IMR-90 (cell line): ENCODE data around the gene URB2. TPM values are rescaled to one million over a fixed set of nuclear protein-coding genes. Genes with fewer than 3 reads are reported as not detected.

Experiments
- ATAC-seq: fragments of 200-7000 bp; cut with Tn5 transposase; 2 replicates; pipeline ENCODE4 v1.9.1; 2020; ENCODE audit warnings: low read depth, mild to moderate bottlenecking, moderate library complexity
- BruUV-seq: library from RNA; stranded (reverse); fragments of 400-500 nt; replicated peaks from 2 replicates; lab custom pipeline; 2021; lab: Mats Ljungman, UMichigan
- CTCF ChIA-PET: fragments of 300-600 bp; formaldehyde crosslinking; extraction: SDS; loops from one replicate; lab custom pipeline; 2021; ENCODE audit warnings: antibody characterized with exemption; lab: Yijun Ruan, JAX
- POLR2A ChIA-PET: fragments of 300-600 bp; sonication (Branson Sonifier 250); formaldehyde crosslinking; loops from one replicate; lab custom pipeline; 2022; ENCODE audit warnings: antibody characterized with exemption; ENCODE audit not compliant: unreplicated experiment; lab: Charles Lee
- DNase-seq: peaks from one replicate; pipeline ENCODE4 v3.0.0; 2013
- H2AFZ ChIP-seq: replicated peaks from 2 replicates; pipeline ENCODE3; 2013; ENCODE audit warnings: low read length, mild to moderate bottlenecking; ENCODE audit not compliant: poor library complexity
- H2AK5ac ChIP-seq: 2 replicates; pipeline ENCODE4 v1.6.1; 2013; ENCODE audit warnings: low read depth, low read length, inconsistent platforms
- H2AK9ac ChIP-seq: replicated peaks from 2 replicates; pipeline ENCODE3; 2013; ENCODE audit warnings: mild to moderate bottlenecking, low read depth, low read length, moderate library complexity; ENCODE audit not compliant: poor library complexity
- H2BK120ac ChIP-seq: 2 replicates; pipeline ENCODE4 v1.6.1; 2013; ENCODE audit warnings: low read depth, low read length, inconsistent platforms
- H2BK15ac ChIP-seq: 3 replicates; pipeline ENCODE4 v1.6.1; 2013; ENCODE audit warnings: low read depth, low read length, inconsistent platforms
- H2BK20ac ChIP-seq: 2 replicates; pipeline ENCODE4 v1.6.1; 2013; ENCODE audit warnings: low read depth, mild to moderate bottlenecking, inconsistent platforms, low read length, moderate library complexity
- H2BK5ac ChIP-seq: 2 replicates; pipeline ENCODE4 v1.6.1; 2013; ENCODE audit warnings: mild to moderate bottlenecking, low read depth, low read length, inconsistent platforms; ENCODE audit not compliant: poor library complexity, severe bottlenecking
- H3K14ac ChIP-seq: replicated peaks from 2 replicates; pipeline ENCODE4 v1.6.1; 2013; ENCODE audit warnings: low read depth, low read length, inconsistent platforms
- H3K18ac ChIP-seq: 2 replicates; pipeline ENCODE4 v1.6.1; 2013; ENCODE audit warnings: low read depth, low read length, control low read depth
- H3K23ac ChIP-seq: 2 replicates; pipeline ENCODE4 v1.6.1; 2013; ENCODE audit warnings: low read depth, low read length, inconsistent platforms
- H3K27ac ChIP-seq: 2 replicates; pipeline ENCODE4 v1.5.1; 2013; ENCODE audit warnings: mild to moderate bottlenecking, control low read depth, low read length; ENCODE audit not compliant: insufficient read depth
- H3K27me3 ChIP-seq: 2 replicates; pipeline ENCODE4 v1.6.1; 2013; ENCODE audit warnings: low read length; ENCODE audit not compliant: control insufficient read depth, insufficient read depth
- H3K36me3 ChIP-seq: 2 replicates; pipeline ENCODE4 v1.6.1; 2013; ENCODE audit warnings: low read length, mixed read lengths; ENCODE audit not compliant: control insufficient read depth, insufficient read depth
- H3K4ac ChIP-seq: 2 replicates; pipeline ENCODE4 v1.6.1; 2013; ENCODE audit warnings: low read depth, low read length, inconsistent platforms
- H3K4me1 ChIP-seq: 2 replicates; pipeline ENCODE4 v1.6.1; 2013; ENCODE audit warnings: low read length, mixed read lengths; ENCODE audit not compliant: control insufficient read depth, insufficient read depth
- H3K4me2 ChIP-seq: 2 replicates; pipeline ENCODE4 v1.6.1; 2013; ENCODE audit warnings: low read depth, mild to moderate bottlenecking, control low read depth, low read length, moderate library complexity
- H3K4me3 ChIP-seq: 2 replicates; pipeline ENCODE4 v1.5.1; 2013; ENCODE audit warnings: low read depth, mild to moderate bottlenecking, control low read depth, low read length, moderate library complexity; ENCODE audit not compliant: insufficient read depth
- H3K56ac ChIP-seq: 2 replicates; pipeline ENCODE4 v1.6.1; 2013; ENCODE audit warnings: low read length, inconsistent platforms; ENCODE audit not compliant: insufficient read depth; ENCODE audit errors: extremely low read depth
- H3K79me1 ChIP-seq, 2 experiments: 2 replicates each; pipeline ENCODE4 v1.6.1; 2013; ENCODE audit warnings: low read length in 2 of 2, inconsistent platforms in 1 of 2, low read depth in 1 of 2
- H3K9ac ChIP-seq: 2 replicates; pipeline ENCODE4 v1.6.1; 2013; ENCODE audit warnings: low read depth, low read length, control low read depth
- H3K9me1 ChIP-seq: 2 replicates; pipeline ENCODE4 v1.6.1; 2013; ENCODE audit warnings: low read length, inconsistent platforms; ENCODE audit not compliant: insufficient read depth
- H3K9me3 ChIP-seq: 2 replicates; pipeline ENCODE4 v1.6.1; 2013; ENCODE audit warnings: low read length; ENCODE audit not compliant: control insufficient read depth, insufficient read depth
- H4K20me1 ChIP-seq: 2 replicates; pipeline ENCODE4 v1.6.1; 2013; ENCODE audit warnings: low read length, inconsistent platforms; ENCODE audit not compliant: insufficient read depth
- H4K5ac ChIP-seq: 2 replicates; pipeline ENCODE4 v1.6.1; 2013; ENCODE audit warnings: mild to moderate bottlenecking, low read depth, low read length, control low read depth
- H4K8ac ChIP-seq, 2 experiments: 2 replicates each; pipeline ENCODE4 v1.6.1; 2013; ENCODE audit warnings: low read depth in 2 of 2, low read length in 2 of 2, control low read depth in 1 of 2, inconsistent platforms in 1 of 2
- H4K91ac ChIP-seq: 2 replicates; pipeline ENCODE4 v1.6.1; 2013; ENCODE audit warnings: low read depth, low read length, inconsistent platforms; ENCODE audit not compliant: insufficient read depth
- BHLHE40 ChIP-seq: fragments of 150-350 bp; IDR thresholded peaks from 2 replicates; pipeline ENCODE4 v1.6.1; 2016; ENCODE audit warnings: mild to moderate bottlenecking, low read depth, low read length
- CEBPB ChIP-seq: IDR thresholded peaks from 2 replicates; pipeline ENCODE4 v1.6.1; 2012; ENCODE audit warnings: low read depth, low read length, improper control_type of control experiment
- CHD1 ChIP-seq: IDR thresholded peaks from 2 replicates; pipeline ENCODE4 v1.6.1; 2012; ENCODE audit warnings: low read depth, low read length, improper control_type of control experiment
- RFX5 ChIP-seq: IDR thresholded peaks from 2 replicates; pipeline ENCODE4 v1.8.0; 2012; ENCODE audit warnings: low read depth, mild to moderate bottlenecking, low read length, moderate library complexity
- WGBS, 2 experiments: methylation state at CpG; one replicate each; pipeline versions ENCODE4 v1.1.5 to v1.1.7; 2013; ENCODE audit warnings: missing lambda C conversion rate in 2 of 2; ENCODE audit not compliant: insufficient read length in 1 of 2; ENCODE audit errors: extremely low coverage in 2 of 2; 5-methylcytosine and 5-hydroxymethylcytosine counted together
- dilution Hi-C: fragments of 300-500 bp; cut with HindIII; formaldehyde crosslinking; loops from one replicate; pipeline ENCODE4 v1.14.3; 2018; ENCODE audit warnings: low sequenced_read_pairs; ENCODE audit not compliant: unreplicated experiment
- in situ Hi-C: fragments of 300-500 bp; cut with MboI; formaldehyde crosslinking; loops from 3 replicates; pipeline ENCODE4 v1.14.3; 2019; ENCODE audit warnings: low sequenced_read_pairs, inconsistent platforms, mixed read lengths
- intact Hi-C: fragments of 100-400 bp; cut with micrococcal nuclease; formaldehyde crosslinking; loops from 2 replicates; pipeline ENCODE4 v1.10.0; 2022
- polyA plus RNA-seq, 3 experiments: library from polyadenylated mRNA; depleted of rRNA; stranded (reverse); fragments of >200 nt; gene quantifications; 2 replicates each; pipeline ENCODE4 v1.2.3, GENCODE V29; 2012; ENCODE audit warnings: low replicate concordance in 1 of 3
- total RNA-seq: library from RNA; depleted of rRNA; stranded (reverse); fragments of >200 nt; gene quantifications from 2 replicates; pipeline ENCODE4 v1.2.3, GENCODE V29; 2012

The URB2 gene
- total and polyA plus RNA-seq, 2 of the 4 experiments (the other 2 are of a cell fraction): 5.9 to 15.4 TPM

- H2AK5ac ChIP-seq: no peak overlapping the region
- H3K4me3 ChIP-seq: no peak overlapping the region
- no peak overlapping the region for H4K91ac ChIP-seq
- H3K9ac ChIP-seq: no peak overlapping the region
- H4K5ac ChIP-seq: no peak overlapping the region
- ChIA-PET CTCF (interaction anchor here (1.4 kb wide), 1 partner anchor 38 kb away, joined by 4 read pairs; no protein-coding TSS in a partner anchor), POLR2A (no interaction called here)
- H3K23ac ChIP-seq: no peak overlapping the region
- no CpG with 5 or more reads among the region's 3 CpGs for WGBS, 2 experiments
- H2BK15ac ChIP-seq: no peak overlapping the region
- H3K36me3 ChIP-seq: peaks cover 21% of the 10 kb centered on the region
- H3K9me1 ChIP-seq: peaks cover 7% of the 10 kb centered on the region
- H3K56ac ChIP-seq: no peak overlapping the region
- dilution Hi-C loops: no loop called here
- H2BK5ac ChIP-seq: no peak overlapping the region
- H3K18ac ChIP-seq: no peak overlapping the region
- no peak overlapping the region for H2AK9ac ChIP-seq
- H2BK20ac ChIP-seq: no peak overlapping the region
- H3K27ac ChIP-seq: no peak overlapping the region
- intact Hi-C loops: no loop called here
- ATAC-seq: no peak
- peaks cover 27 to 44% of the 10 kb centered on the region in 2 experiments; a peak in 3 of 4 replicates for H3K79me1 ChIP-seq
- no peak for TF ChIP-seq CHD1
- no peak for TF ChIP-seq RFX5
- TF ChIP-seq CEBPB: peak; percentile 27; the same call in 1 of the 2 replicates
- no peak for TF ChIP-seq BHLHE40
- no peaks in the 10 kb centered on the region for H3K27me3 ChIP-seq
- H3K14ac ChIP-seq: no peak overlapping the region
- H4K20me1 ChIP-seq: peaks cover 11% of the 10 kb centered on the region
- H3K4me2 ChIP-seq: no peak overlapping the region
- no peak overlapping the region for H4K8ac ChIP-seq
- peaks cover 10% of the 10 kb centered on the region for H3K4me1 ChIP-seq
- no peak overlapping the region for H2AFZ ChIP-seq
- DNase-seq: no peak
- BruUV-seq: no TSS peak
- H3K9me3 ChIP-seq: no peaks in the 10 kb centered on the region
- no peak overlapping the region for H2BK120ac ChIP-seq
- in situ Hi-C loops: no loop called here
- no peak overlapping the region for H3K4ac ChIP-seq
Measured at GRCh38 chr1:229599218-229599954, 26.7 kb upstream of the URB2 start.
